HG02885 (cell line): ENCODE results near the gene KMT2B.
"Not testable (repeated sequence)": the region's sequence is repeated elsewhere in the genome, so short reads cannot be mapped to it uniquely, and the experiment has no call there.

ENCODE experiments used
- ATAC-seq: cut with Tn5 transposase; IDR thresholded peaks from one replicate; pipeline ENCODE4 v1.9.1; 2021; ENCODE audit warnings: mild to moderate bottlenecking; ENCODE audit not compliant: unreplicated experiment, poor library complexity

KMT2B gene, protein sequence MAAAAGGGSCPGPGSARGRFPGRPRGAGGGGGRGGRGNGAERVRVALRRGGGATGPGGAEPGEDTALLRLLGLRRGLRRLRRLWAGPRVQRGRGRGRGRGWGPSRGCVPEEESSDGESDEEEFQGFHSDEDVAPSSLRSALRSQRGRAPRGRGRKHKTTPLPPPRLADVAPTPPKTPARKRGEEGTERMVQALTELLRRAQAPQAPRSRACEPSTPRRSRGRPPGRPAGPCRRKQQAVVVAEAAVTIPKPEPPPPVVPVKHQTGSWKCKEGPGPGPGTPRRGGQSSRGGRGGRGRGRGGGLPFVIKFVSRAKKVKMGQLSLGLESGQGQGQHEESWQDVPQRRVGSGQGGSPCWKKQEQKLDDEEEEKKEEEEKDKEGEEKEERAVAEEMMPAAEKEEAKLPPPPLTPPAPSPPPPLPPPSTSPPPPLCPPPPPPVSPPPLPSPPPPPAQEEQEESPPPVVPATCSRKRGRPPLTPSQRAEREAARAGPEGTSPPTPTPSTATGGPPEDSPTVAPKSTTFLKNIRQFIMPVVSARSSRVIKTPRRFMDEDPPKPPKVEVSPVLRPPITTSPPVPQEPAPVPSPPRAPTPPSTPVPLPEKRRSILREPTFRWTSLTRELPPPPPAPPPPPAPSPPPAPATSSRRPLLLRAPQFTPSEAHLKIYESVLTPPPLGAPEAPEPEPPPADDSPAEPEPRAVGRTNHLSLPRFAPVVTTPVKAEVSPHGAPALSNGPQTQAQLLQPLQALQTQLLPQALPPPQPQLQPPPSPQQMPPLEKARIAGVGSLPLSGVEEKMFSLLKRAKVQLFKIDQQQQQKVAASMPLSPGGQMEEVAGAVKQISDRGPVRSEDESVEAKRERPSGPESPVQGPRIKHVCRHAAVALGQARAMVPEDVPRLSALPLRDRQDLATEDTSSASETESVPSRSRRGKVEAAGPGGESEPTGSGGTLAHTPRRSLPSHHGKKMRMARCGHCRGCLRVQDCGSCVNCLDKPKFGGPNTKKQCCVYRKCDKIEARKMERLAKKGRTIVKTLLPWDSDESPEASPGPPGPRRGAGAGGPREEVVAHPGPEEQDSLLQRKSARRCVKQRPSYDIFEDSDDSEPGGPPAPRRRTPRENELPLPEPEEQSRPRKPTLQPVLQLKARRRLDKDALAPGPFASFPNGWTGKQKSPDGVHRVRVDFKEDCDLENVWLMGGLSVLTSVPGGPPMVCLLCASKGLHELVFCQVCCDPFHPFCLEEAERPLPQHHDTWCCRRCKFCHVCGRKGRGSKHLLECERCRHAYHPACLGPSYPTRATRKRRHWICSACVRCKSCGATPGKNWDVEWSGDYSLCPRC (N-terminal part only)

DNA sequence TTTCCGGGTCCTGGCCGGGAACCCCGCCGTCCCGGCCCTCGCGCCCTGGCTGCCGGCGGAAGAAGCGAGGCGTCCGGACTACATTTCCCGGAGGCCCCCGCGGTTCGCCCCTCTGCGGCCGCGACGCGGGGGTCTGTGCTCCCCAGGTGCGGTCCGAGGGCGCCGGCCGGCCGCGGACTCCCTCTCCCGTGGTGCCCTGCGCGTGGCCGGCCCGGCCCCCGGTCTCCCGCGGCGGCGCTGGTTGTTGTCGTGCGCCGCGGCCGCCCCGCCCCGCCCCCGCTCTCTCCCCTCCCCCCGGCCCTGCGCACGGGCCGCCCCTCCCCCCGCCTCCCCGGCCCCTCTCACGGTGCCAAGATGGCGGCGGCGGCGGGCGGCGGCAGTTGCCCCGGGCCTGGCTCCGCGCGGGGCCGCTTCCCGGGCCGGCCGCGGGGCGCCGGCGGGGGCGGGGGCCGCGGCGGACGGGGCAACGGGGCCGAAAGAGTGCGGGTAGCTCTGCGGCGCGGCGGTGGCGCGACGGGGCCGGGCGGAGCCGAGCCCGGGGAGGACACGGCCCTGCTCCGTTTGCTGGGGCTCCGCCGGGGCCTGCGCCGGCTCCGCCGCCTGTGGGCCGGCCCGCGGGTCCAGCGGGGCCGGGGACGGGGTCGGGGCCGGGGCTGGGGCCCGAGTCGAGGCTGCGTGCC is at the start of gene KMT2B:
KMT2B (plus strand) TSS at position 339 of the 680 bp plus-strand sequence; CDS start at position 355, 16 bp downstream.
- peak; percentile 58 for ATAC-seq

DNA sequence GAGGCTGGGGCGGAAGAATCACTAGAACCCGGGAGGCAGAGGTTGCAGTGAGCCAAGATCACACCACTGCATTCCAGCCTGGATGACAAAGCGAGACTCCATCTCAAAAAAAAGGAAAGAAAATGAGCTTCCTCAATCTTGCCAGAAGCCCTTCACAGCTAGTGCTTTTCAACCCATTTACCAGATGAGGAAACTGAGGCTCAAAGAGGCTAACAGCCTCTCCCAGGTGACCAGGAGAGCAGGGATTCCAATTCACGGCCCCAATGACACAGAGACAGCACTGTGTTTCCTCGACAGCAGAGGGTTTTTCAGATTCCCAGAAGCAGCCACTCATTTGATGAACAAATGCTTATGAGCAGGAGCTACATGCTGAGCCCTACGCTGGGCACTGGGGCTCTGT is 48.2 kb upstream of the KMT2B start:
- ATAC-seq, result no peak

DNA sequence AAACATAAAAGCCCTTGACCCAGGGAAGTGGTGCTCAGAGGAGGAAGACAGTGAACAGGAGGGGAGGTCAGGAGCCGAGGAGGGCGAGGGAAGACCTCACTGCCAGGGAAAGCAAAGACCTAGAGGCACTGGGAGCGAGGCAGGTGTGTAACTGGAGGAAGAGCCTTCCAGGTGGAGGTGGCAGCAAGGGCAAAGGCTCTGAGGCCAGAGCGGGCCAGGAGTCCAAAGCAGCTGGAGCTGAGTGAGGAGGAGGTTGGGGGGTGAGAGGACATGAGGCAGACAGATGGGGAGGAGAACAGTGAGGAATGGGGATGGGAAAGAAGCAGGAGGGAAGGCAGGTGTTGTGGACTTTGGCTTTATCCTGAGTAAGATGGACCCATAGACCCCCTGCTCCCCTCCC is 47.8 kb upstream of the KMT2B start:
- ATAC-seq, result no peak

DNA sequence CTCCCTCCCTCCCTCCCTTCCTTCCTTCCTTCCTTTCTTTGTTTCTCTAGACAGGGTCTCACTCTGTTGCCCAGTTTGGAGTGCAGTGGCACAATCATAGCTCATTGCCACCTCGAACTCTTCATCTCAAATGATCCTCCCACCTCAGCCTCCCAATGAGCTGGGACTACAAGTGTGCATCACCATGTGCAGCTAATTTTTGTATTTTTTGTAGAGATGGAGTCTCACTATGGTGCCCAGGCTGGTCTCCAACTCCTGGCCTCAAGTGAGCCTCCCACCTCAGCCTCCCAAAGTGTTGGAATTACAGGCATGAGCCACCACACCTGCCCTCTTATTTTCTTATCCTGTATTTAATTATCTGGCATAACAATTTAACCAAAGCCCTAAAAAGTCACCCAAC is 47.1 kb upstream of the KMT2B start:
- ATAC-seq, result no peak

DNA sequence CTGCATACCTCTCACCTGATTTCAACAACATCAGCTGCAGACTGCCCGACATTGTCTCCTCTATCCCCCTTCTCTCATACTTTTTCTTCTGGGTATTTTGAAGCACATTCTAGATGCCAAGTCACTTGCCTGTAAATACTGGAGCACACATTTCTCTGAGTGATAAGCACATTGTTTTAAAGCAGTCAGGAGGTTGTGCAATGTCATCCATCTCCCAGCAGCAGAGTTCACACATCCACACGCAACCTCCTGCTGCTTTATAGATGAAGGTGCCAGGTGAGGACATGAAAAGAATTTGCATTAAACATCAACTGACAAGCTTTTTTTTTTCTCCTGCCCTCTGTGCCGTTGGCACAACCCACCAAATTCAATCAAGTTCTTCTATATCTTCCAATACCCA is 46.0 kb upstream of the KMT2B start:
- no peak for ATAC-seq

DNA sequence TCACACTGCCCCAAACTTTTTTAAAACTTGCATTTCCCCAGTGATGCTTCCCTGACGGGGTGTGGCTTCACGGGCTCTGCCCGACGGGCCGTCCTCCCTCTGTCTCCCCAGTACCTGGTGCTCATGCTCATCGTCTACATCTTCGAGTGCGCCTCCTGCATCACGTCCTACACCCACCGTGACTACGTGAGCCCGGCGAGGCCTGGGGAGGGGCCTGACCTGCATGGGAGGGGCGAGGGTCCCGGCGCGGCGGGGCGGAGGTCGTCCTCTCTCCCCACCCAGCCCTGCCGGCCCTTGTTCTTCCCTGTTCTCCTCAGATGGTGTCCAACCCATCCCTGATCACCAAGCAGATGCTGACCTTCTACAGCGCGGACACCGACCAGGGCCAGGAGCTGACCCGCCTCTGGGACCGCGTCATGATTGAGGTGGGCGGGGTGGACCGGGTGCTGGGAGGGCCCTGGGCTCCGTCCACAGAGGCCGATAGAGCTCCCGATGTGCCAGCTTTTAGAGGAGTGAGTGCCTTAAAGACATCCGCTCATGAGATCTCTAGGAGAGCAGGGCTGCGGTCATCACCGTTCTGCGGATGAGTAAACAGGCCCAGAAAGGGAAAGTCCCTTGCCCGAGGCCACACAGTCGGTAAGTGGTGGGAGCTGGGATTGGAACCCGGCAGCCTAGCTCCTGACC is 44.5 kb upstream of the KMT2B start:
- ATAC-seq, result no peak

DNA sequence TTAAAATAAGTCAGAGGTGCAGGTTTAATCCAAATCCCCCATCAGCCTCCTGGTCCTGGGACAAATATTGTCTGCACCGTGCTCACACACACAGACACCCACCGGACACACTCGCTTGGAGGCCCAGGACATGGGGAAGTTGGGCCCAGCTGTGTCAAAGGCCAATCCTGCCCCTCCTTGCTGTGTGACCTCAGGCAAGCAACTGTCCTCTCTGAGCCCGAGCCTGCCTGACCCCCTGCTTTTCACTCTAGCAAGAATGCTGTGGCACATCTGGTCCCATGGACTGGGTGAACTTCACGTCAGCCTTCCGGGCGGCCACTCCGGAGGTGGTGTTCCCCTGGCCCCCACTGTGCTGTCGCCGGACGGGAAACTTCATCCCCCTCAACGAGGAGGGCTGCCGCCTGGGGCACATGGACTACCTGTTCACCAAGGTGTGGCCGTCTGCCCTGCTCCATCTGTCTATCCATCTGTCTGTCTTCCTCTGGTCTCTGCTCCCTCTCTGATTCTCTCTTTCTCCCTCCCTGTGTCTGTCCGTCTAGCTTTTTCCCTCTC is 42.1 kb upstream of the KMT2B start:
- no peak for ATAC-seq

DNA sequence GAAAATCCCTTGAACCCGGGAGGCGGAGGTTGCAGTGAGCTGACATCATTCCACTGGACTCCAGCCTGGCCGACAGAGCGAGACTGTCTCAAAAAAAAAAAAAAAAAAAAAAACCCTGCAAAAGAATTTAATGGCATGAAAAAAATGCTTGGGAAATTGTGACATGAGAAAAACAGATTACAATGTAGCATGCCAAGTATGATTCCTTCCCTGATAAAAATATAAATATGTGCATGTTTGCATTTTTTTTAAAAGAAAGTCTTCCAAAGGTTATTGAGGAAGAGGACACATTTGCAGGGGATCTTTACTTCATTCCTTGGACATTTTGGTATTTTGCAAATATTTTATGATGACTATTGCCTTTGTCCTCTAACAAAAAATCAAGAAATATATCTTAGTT is 28.0 kb upstream of the KMT2B start:
- ATAC-seq, result no peak

DNA sequence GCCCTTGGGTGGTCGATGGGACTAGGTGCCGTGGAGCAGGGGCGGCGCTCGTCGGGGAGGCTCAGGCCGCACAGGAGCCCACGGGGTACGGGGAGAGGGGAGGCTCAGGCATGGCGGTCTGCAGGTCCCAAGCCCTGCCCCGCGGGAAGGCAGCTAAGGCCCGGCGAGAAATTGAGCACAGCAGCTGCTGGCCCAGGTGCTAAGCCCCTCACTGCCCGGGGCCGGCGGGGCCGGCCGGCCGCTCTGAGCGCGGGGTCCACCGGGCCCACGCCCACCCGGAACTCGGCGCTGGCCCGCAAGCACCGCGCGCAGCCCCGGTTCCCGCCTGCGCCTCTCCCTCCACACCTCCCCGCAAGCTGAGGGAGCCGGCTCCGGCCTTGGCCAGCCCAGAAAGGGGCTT is 26.7 kb upstream of the KMT2B start:
- ATAC-seq, result not testable (repeated sequence)

DNA sequence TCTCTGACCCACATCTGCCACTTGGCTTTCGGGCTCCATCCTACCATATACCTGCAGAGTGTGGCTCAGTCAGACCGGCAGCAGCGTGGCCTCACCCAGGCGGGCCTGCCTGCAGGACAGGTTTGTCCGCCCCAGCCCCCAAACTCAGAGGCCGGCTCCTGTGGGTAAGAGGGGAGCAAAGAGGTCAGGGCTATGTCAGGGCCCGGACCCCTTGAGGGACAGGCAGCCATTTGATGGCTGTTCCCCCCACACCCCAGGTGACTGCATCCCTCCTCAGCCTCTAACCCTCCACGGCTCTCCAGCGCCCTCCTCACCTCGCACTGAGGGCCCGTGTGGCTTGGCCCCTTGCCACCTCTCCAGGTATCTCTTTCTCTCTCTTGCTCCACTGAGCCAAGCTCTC is 25.8 kb upstream of the KMT2B start:
- no peak for ATAC-seq

DNA sequence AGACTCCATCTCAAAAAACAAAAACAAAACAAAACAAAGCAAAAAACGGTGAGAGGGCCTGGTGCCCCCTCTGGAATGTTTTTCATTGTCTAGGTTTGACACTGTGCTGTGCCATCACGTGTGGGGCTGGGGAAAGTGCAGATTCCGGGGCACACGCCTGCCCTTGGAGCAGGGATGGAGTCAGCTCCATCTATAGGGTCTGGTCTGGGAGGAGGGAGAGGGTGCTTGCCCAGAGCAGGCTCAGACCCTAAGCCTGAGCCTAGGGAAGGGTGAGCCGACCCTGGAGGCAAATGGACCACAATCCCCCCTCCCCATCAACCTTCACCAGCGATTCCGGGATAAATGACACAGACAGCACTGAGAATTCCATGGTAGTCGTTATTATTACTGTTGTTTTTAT is 24.4 kb upstream of the KMT2B start:
- ATAC-seq, result no peak

DNA sequence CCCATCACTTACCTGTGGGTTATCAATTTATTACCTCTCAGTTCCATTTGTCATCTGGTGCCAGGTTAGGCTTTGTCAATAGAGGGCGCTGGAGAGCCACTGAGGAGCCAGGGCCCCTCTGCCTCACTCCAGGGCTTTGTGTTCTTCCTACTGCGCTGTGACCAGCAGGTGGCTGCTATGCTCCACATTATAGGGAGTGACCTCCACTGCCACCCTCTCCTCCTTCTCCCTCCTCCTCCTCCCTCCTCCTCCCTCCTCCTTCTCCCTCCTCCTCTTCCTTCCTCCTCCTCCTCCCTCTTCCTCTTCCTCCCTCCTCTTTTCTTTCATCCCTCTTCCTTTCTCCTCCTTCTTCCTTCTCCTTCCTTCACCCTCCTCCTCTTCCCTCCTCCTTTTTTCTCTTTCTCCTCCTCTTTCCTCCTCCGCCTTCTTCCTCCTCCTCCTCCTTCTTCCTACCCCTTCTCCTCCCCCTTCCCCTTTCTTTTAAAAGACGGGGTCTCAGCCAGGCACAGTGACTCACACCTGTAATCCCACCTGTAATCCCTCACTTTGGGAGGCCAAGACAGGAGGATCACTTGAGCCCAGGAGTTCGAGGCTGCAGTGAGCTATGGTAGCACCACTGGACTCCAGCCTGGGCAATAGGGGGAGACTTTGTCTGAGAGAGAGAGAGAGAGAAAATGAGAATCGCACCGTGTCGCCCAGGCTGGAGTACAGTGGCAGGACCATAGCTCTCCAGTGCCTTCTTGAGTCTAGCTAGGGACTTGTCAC is 23.8 kb upstream of the KMT2B start:
- peak; percentile 78 for ATAC-seq

DNA sequence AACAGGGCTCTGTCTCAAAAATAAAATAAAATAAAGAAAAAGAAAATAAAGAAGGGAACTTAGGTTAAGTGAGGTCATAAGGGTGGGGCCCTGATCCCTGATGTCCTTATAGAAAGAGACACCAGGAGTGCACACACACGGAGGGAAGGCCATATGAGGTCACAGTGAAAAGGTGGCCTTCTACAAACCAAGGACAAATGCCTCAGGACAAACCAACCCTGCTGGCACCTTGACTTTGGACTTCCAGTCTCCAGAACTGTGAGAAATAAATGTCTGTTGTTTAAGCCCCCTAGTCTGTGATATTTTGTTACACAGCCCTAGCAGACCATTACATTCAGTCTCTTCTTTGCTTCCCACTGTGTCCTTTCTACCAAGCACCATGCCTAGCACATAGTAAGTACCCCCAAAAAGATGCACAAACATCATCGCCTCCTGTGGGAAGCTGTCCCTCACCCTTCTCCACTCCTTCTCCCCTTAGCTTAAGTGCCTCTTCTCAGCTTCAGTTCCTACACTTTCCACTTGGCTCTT is 21.8 kb upstream of the KMT2B start:
- ATAC-seq, result no peak

DNA sequence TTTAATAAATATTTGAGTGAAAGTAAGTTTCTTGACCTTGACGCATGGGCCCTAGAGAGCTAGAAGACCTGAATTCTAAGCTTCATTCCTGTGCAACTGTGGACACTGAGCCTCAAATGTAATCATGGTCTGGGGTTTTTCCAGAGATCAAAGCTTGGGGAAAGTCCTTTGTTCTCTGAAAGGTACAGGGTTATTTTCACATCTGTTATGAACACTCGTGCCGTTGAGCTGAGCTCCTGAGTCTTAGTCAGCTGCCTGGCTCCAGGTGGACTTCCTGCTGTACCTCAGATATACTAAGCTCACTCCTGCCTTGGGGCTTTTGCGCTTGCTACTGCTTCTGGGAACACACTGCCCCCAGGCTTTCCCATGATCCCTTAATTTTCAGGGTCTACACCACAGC is 21.0 kb upstream of the KMT2B start:
- no peak for ATAC-seq

DNA sequence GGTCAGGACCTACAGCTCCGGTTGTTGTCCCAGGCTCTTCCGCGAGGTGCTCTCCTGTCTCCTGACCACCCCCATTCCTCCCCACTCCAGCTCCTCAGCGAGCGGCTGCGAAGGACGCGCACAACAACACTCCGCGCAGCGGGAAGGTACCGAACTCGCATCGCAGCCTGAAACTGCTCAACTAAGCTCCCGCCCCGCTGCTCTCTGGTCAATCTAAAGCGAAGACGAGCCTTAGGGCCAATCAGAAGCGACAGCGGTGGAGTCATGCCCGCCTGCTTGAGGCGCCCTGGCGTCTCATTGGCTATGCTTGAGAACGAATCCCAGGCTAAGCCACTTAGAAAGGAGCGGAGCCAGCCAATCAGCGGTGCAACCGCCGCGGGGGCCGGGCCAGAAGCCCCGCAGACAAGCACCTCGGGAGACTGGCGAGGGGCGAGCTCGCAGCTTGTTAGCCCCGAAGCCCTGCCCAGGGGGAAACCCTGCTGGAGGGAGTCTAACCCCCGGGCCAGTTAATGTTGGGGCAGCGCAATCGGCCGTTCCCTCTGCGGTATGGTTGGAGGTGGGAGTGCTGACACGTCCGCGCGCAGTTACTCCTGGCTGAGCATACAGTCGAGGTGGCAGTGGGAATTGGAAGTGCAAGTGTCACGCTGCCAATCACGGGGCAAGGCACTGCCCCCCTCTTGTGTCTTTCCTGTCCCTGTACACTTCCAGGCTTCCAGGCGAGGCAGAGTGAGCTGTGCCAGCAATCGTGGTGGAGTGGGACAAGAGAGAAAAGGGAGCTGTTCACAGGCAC is 15.4 kb upstream of the KMT2B start:
- peak; percentile 98 for ATAC-seq

DNA sequence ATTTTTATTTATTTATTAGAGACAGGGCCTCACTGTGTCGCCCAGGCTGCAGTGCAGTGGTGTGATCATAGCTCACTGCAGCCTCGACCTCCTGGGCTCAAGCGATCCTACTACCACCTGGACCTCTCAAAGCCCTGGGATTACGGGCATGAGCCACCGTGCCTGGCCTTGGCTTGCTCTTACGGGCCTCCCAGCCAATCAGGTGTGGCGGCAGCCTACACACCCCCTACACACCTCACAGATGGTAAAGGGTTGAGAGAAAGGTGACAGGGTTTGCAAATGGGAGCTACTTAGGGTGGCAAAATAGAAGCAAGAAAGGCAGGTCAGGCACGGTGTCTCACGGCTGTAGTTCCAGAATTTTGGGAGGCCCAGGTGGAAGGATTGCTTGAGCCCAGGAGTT is 14.5 kb upstream of the KMT2B start:
- no peak for ATAC-seq

DNA sequence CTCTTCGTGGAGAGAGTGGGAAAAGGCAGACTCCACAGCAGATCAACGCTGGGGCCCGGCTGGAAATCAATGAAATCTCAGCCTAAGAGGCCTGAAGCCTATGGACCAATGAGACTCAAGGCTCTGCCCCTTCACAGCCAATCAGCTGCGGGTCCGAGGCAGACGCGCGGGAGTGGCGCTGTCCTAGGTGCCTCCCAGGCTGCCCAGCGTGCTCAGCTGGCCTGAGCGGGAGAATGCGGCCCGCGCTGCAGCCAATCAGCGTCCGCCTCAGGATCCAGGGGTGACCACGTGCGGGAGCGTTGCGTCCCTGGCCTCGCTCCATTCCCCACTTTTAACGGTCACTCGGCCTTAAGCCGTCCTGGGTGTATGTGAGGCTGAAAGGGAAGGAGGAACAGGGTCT is 13.6 kb upstream of the KMT2B start, which contains the start of gene ZBTB32:
ZBTB32 (plus strand) TSS at position 341 of the 400 bp plus-strand sequence. CDS start 10,069 bp downstream, outside the sequence.
- ATAC-seq, result no peak
